Calu3 (cell line): ENCODE results near the gene RNASE11. TPM values are rescaled to one million over a fixed set of nuclear protein-coding genes. Genes with fewer than 3 reads are reported as not detected.
"Not testable (repeated sequence)": the region's sequence is repeated elsewhere in the genome, so short reads cannot be mapped to it uniquely, and the experiment has no call there.

Source experiments
- BruUV-seq: library from RNA; stranded (reverse); fragments of 400-500 nt; replicated peaks from 2 replicates; lab custom pipeline; 2021; lab: Mats Ljungman, UMichigan
- CTCF ChIA-PET: fragments of 300-600 bp; sonication (Branson Sonifier 250); formaldehyde crosslinking; loops from one replicate; lab custom pipeline; 2022; ENCODE audit warnings: antibody characterized with exemption; lab: Charles Lee
- DNase-seq: peaks from one replicate; pipeline ENCODE4 v3.0.0; 2022
- H3K27ac Mint-ChIP-seq: one replicate; pipeline ENCODE4 v1.8.0; 2022; ENCODE audit warnings: mixed read lengths; ENCODE audit not compliant: unreplicated experiment
- H3K27me3 Mint-ChIP-seq: one replicate; pipeline ENCODE4 v1.8.0; 2022; ENCODE audit warnings: mixed read lengths; ENCODE audit not compliant: unreplicated experiment
- H3K36me3 Mint-ChIP-seq: one replicate; pipeline ENCODE4 v1.8.0; 2022; ENCODE audit warnings: mild to moderate bottlenecking, moderate library complexity, mixed read lengths; ENCODE audit not compliant: insufficient read depth, unreplicated experiment
- H3K4me1 Mint-ChIP-seq: one replicate; pipeline ENCODE4 v1.8.0; 2022; ENCODE audit warnings: mild to moderate bottlenecking, low read depth, mixed read lengths; ENCODE audit not compliant: unreplicated experiment
- H3K4me3 Mint-ChIP-seq: one replicate; pipeline ENCODE4 v1.8.0; 2022; ENCODE audit warnings: mild to moderate bottlenecking, low read depth, moderate library complexity, mixed read lengths; ENCODE audit not compliant: unreplicated experiment
- H3K9me3 Mint-ChIP-seq: one replicate; pipeline ENCODE4 v1.8.0; 2022; ENCODE audit warnings: low read depth, mixed read lengths; ENCODE audit not compliant: unreplicated experiment
- intact Hi-C: fragments of 100-400 bp; cut with micrococcal nuclease; formaldehyde crosslinking; loops from one replicate; pipeline ENCODE4 v1.10.0; 2022; ENCODE audit not compliant: unreplicated experiment
- total RNA-seq: library from RNA; stranded (reverse); gene quantifications from 2 replicates; pipeline ENCODE4 v1.2.3, GENCODE V29; 2022
- TF ChIP-seq, protein P1 (sequence below): fragments of 200-600 bp; IDR thresholded peaks from one replicate; pipeline ENCODE4 v1.8.0; 2022; ENCODE audit warnings: antibody characterized with exemption; ENCODE audit not compliant: unreplicated experiment

RNASE11 gene
- total RNA-seq, 1 experiment from 2014 or later = not detected

DNA sequence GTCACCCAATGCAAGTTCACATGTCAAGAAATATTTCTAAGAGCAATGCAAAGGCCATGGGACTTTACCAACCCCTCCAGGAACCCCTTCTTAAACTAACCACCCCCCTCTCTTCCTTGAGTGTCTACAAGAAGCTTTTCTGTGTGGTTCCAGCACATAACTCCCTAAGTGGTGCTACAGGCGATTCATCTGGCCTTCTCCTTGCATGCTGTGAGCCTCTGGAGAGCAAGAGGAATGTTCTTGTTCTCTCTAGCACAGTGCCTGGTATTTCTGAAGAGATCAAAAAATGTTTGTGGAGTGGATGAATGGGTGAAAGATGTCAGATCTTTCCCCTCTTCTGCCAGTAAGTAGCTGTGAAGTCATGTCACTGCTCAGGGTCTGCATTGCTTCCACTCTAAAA lies 9.3 kb upstream of the RNASE11 start:
- Mint-ChIP-seq H3K4me3 (no peak overlapping the region), H3K27ac (no peak overlapping the region), H3K4me1 (no peaks in the 10 kb centered on the region), H3K27me3 (peaks cover 20% of the 10 kb centered on the region), H3K36me3 (no peaks in the 10 kb centered on the region), H3K9me3 (no peaks in the 10 kb centered on the region)
- CTCF ChIA-PET = no interaction called here
- intact Hi-C loops = no loop called here
- DNase-seq = no peak
- BruUV-seq = no TSS peak
- TF ChIP-seq, protein P1, sequence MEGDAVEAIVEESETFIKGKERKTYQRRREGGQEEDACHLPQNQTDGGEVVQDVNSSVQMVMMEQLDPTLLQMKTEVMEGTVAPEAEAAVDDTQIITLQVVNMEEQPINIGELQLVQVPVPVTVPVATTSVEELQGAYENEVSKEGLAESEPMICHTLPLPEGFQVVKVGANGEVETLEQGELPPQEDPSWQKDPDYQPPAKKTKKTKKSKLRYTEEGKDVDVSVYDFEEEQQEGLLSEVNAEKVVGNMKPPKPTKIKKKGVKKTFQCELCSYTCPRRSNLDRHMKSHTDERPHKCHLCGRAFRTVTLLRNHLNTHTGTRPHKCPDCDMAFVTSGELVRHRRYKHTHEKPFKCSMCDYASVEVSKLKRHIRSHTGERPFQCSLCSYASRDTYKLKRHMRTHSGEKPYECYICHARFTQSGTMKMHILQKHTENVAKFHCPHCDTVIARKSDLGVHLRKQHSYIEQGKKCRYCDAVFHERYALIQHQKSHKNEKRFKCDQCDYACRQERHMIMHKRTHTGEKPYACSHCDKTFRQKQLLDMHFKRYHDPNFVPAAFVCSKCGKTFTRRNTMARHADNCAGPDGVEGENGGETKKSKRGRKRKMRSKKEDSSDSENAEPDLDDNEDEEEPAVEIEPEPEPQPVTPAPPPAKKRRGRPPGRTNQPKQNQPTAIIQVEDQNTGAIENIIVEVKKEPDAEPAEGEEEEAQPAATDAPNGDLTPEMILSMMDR = no peak

DNA sequence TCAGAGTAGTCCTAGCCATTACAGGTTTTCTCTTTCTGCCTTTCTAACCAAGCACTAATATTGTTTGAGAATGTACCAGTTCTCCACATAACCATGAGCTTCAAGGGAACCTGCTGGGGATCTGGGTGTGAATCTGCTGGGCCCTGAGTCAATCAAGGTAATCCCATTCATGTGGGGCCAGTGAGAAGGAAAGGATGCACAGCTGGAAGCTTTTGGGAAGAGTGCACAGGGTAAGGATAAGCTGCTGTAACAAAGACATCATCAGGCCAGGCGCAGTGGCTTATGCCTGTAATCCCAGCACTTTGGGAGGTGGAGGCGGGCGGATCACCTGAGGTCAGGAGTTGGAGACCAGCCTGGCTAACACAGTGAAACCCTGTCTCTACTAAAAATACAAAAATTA lies 7.9 kb upstream of the RNASE11 start:
- H3K27ac Mint-ChIP-seq, H3K4me3 Mint-ChIP-seq, H3K36me3 Mint-ChIP-seq, DNase-seq, H3K9me3 Mint-ChIP-seq, H3K4me1 Mint-ChIP-seq, BruUV-seq, intact Hi-C loops: not testable (repeated sequence)
- CTCF ChIA-PET = interaction anchor here (0.6 kb wide), 1 partner anchor 8 kb away, joined by 6 read pairs; no protein-coding TSS in a partner anchor
- H3K27me3 Mint-ChIP-seq = peaks cover 34% of the 10 kb centered on the region

DNA sequence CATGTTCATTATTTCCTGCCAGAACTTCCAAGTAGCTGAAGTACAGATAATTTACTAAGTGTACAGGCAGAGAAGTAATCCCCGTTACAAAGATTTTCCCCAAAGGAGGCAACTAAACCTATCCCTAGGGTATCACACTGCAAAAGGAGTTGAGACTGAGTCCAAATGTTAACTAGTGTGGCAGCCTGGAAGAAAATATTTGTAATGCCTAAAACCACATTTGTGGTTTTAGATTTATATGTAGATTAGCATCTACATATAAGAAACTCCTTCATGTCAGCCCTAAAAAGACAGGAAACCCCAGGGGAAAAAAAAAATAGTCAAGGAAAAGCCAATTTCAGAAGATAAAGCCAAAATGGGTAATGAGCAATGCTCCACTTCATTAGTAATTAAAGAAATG lies 4.8 kb upstream of the RNASE11 start:
- Mint-ChIP-seq H3K4me3 (no peak overlapping the region), H3K36me3 (no peaks in the 10 kb centered on the region), H3K27me3 (peaks cover 31% of the 10 kb centered on the region), H3K9me3 (no peaks in the 10 kb centered on the region), H3K4me1 (no peaks in the 10 kb centered on the region), H3K27ac (no peak overlapping the region)
- intact Hi-C loops = no loop called here
- DNase-seq = no peak
- TF ChIP-seq, protein P1 = no peak
- no TSS peak for BruUV-seq
- CTCF ChIA-PET = interaction anchor here (0.7 kb wide), 1 partner anchor 276 kb away, joined by 5 read pairs; no protein-coding TSS in a partner anchor

DNA sequence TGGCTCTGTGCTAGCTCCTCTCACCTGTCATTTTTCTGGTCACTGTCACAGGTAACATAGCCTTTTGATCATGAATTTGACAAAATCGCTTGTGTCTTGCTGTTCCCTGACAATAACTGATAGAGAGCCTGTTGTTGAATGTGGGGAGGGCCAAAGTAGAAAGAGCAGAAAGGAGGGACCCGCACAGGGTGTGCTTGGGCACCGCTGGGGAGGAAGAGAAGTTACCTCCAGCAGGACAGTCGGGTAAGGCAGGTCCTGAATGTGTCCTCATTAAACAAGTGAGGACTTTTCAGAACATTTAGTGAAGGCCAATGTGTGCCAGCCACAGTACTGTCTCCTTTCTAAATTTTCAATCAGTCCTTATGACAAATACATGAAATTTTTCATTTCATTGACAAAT lies 3.4 kb upstream of the RNASE11 start, which contains the start of gene RNASE12:
Gene RNASE12 (minus strand): TSS at position 142 of the 400 bp plus-strand sequence. CDS start 653 bp downstream, outside the sequence.
- BruUV-seq = no TSS peak
- Mint-ChIP-seq H3K27ac (no peak within 1 kb of the TSS), H3K4me1 (no peaks in the 10 kb centered on the region), H3K27me3 (peaks cover 44% of the 10 kb centered on the region), H3K9me3 (no peaks in the 10 kb centered on the region), H3K36me3 (no peaks in the 10 kb centered on the region), H3K4me3 (no peak within 1 kb of the TSS)
- no peak for DNase-seq
- TF ChIP-seq, protein P1 = no peak
- CTCF ChIA-PET = no interaction called here
- intact Hi-C loops = no loop called here

DNA sequence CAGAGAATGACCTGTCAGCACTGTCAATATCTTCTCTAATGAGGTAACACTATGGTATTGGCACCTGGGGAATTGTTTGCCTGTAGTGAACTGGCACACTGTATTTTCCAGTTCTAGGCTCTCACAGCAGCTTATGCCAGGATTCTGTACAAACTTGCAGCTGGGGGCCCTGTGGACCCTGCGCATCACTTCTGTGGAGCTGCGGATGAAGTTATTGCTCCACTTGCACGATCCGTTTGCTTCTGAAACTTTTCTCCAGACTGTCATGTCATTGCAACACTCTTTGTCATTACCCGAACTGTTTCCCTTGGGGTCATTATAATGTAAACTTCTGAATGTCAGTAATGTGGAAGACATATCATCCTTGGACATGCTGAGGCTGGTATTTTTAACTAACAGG lies 3.9 kb downstream of the RNASE11 start:
- Mint-ChIP-seq H3K9me3 (no peaks in the 10 kb centered on the region), H3K27ac (no peak overlapping the region), H3K36me3 (no peaks in the 10 kb centered on the region), H3K4me1 (no peaks in the 10 kb centered on the region), H3K4me3 (no peak overlapping the region), H3K27me3 (peaks cover 46% of the 10 kb centered on the region)
- no TSS peak for BruUV-seq
- intact Hi-C loops = no loop called here
- TF ChIP-seq, protein P1 = no peak
- no peak for DNase-seq
- CTCF ChIA-PET = no interaction called here
